Superior temporal gyrus (tissue), 1 donor: ENCODE measurements around the gene CDC42EP5.
"Not testable (repeated sequence)": the region's sequence is repeated elsewhere in the genome, so short reads cannot be mapped to it uniquely, and the experiment has no call there.

Source experiments
- DNase-seq: peaks from one replicate; pipeline ENCODE4 v3.0.0-alpha.2; 2016; ENCODE audit errors: extremely low spot score

CDC42EP5 gene

DNA sequence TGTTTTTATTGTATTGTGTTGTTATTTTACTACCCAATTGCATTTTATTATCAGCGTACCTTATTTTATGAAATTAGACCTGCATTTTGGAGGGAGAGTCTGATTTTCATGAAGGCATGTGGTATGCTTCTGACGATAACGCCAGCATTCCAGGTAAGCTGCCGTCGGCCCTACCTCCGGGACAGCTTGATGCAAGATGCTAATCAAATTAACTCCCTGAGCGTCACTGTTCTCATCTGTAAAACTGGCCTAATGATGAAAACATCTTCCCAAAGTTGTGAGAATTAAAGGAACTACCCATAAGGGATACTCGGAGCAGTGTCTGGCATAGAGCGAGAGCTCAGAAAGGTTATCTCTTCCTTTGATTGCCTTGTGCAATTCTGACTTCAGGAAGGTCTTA is 16.7 kb upstream of the CDC42EP5 start:
- no peak for DNase-seq

- DNase-seq: no peak
These were observed 16.2 kb upstream of the CDC42EP5 start for GRCh38 chr19:54489341-54489740.

GRCh38 chr19:54485851-54486250 is 12.8 kb upstream of the CDC42EP5 start:
- DNase-seq: no peak

DNA sequence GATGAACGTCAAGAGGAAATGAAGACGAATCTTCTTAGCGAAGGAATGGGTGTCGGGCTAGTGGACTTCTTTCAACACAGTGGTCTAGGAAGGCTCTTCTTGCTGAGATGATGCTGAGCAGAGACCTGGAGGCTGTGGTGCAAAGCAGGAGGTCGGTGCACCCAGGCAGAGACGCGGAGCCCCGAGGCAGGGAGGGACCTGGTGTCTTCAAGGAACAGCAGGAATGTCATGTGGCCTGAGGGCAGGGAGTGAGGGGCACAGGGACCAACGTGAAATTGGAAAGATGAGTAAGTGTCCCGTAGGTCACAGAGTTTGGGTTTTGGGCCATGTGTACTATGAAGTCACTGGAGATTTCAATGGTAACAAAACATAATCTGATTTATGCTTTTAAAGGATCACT is 11.4 kb upstream of the CDC42EP5 start:
- DNase-seq: no peak

DNA sequence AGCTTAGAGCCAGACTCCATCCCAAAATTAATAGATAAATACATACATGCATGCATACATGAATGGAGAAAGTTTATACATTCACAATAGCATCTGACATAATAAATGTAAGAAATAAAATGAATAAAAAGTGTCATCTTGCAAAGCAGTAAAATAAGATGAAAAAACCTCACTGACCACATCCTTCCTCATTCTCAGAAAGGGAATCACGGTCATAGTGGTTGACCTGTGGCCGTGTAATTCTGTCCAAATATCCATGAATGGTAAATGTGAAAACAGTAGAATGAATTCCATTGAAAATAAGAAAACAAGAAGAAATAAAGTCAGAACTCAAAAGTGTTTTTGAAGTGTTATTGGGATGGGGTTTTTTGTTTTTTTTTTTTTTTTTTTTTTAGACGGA is 9.8 kb upstream of the CDC42EP5 start:
- no peak for DNase-seq

DNA sequence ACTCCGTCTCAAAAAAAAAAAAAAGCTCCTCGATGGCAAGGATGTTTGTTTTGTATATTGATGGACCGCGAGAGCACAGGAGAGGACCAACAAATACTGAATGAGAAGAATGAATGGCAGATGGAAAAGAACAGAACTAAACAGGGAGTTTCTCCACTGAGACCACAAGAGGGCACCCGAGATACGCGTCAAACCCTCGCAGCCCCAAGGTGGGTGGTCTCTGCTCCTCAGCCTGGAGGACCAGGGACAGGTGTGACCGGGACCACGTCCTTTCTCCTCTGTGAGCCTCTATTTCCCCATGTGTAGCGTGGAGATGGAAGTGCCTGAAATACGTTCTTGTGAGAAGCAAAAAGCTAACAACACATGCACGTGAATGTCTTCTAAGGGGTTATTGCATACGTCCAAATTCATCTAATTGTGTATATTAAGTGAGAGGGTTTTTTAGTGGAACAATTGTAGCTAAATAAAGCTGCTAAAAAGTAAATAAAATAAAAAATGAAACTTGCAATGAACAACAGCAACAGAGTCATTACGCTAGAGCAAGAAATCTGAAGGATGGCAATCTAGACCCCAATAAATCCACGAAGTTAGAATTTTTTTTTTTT is 8.3 kb upstream of the CDC42EP5 start:
- peak; percentile 76 for DNase-seq

GRCh38 chr19:54480051-54480450 is 7.0 kb upstream of the CDC42EP5 start:
- no peak for DNase-seq

DNA sequence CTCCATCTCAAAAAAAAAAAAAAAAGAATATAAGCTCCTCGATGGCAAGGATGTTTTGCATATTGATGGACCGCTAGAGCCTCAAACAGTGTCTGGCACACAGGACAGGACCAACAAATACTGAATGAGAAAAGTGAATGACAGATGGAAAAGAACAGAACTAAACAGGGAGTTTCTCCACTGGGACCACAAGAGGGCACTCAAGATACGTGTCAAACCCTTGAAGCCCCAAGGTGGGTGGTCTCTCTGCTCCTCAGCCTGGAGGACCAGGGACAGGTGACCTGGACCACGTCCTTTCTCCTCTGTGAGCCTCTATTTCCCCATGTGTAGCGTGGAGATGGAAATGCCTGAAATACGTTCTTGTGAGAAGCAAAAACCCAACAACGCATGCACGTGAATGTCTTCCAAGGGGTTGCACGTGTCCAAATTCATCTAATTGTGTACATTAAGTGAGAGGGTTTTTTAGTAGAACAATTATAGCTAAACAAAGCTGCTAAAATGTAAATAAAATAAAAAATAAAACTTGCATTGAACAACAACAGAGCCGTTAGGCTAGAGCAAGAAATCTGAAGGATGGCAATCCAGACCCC is 5.7 kb upstream of the CDC42EP5 start:
- peak; percentile 52 for DNase-seq

DNA sequence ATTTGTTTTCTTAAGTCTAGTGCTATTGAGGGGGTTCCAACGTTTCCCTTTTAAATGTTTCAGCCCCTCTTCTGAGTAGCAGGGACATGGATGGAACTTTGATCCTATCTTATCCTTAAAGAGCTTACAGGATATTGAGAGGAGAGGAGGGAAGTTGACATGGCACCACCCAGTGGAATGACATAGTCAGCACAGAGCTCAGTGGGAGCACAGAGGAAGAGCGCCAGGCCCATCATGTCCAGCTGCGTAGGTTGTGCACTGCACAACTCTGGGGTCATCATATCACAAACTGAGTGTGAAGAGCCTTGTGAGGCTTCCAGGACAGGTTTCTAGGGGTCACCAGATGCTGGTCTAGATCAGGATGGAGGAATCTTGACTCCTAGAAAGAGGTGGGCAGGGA is 4.6 kb upstream of the CDC42EP5 start:
- no peak for DNase-seq

DNA sequence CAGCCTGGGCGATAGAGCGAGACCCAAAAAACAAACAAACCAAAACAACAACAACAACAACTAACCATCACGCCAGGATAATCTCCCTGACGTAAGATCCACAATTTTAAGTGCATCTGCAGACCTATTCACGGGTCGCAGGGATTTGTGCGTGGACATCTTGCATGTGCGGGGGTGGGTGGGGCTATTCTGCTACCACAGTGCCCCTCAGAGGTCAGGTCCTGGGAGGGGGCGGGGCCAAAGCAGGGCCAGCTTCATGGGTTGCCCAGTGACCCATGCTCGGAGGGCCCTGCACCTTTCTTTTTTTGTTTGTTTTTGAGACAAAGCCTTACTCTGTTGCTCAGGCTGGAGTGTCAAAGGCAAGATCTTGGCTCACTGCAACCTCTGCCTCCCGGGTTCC is 2.6 kb upstream of the CDC42EP5 start:
- no peak for DNase-seq

DNA sequence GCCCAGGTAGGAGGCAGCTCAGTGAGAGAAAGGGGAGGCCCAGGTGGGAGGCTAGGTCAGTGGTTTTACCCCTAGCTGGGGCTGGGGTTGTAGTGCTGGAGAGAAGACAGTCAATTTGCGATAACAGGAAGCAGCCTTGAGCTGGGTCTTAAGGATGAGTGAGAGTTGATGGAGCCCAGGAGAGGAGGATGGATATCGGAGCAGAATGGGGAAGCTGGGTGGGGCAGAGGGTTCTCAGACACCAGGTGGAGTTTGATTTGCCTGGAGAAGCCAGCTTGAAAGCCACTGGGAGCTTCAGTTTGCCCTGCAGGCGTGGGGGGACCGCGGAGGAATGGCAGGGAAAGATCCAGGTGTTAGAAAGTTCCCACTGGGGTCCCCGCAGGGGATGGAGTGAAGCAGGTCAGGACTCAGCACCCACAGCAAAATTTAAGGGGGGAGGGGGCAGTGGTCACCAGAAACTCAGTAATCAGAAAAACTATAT is 836 bp upstream of the CDC42EP5 start:
- DNase-seq: no peak

DNA sequence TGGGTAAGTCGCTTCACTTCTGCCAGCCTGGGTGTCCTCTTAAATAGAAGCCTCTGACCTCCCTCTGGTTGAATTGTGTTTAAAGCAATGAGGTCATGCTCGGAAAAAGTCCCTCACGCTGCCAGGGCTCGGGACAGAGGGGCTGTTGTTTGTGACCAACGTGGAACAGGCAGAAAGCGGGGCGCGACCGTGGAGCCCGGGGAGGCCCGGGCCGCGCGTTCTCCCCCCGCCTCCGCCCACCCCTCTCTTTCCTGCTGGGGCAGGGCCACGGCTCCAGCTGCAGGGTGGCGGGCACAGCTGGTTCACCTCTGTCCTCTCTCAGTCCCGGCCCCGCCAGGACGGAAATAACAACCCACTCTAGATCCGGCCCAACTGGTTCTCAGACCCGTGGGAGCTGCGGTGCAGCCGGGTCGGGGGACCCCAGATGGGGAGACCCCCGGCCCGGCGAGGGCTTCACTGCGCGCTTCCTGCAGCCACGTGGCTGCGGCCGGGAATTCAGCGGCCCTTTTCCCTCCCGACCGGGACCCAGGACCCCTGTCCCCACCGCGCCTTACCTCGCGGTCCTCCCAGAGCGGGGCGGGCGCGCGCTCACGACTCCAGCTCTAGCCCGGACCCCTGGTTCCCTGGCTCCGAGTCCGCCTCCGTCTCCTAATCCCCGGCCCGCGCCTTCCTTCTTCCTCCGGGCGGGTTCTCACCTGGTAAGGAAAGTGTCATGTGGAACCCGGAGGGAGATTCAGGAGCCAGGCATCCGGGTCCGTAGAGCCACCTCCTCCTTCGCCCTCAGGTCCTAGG is 1.9 kb downstream of the CDC42EP5 start:
- peak; percentile 49 for DNase-seq

DNA sequence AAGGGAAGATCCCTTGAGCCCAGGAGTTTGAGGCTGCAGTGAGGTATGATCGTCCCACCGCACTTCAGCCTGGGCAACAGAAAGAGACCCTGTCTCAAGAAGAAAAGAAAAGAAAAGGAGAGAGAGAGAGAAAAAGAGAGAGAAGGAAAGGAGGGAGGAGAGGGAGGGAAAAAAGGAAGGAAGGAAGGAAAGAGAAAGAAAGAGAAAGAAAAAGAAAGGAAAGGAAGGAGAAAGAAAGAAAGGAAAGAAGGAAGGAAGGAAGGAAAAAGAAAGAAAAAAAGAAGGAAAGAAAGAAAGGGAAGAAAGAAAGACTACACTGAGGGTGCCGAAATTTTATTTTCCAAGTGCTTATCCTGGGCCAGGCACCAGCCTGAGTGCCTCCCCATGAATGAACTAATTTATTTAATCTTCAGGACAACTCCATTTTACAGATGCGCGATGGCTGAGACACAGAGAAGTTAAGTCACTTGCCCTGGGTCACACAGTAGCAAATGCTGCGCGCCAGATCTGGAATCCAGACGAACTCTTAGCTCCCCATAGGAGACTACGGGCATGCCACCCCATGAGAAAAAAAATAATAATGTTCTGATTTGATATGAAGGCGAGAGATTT is 2.7 kb downstream of the CDC42EP5 start:
- DNase-seq: no peak

- no peak for DNase-seq
These were observed 3.6 kb downstream of the CDC42EP5 start for GRCh38 chr19:54469496-54469934.

DNA sequence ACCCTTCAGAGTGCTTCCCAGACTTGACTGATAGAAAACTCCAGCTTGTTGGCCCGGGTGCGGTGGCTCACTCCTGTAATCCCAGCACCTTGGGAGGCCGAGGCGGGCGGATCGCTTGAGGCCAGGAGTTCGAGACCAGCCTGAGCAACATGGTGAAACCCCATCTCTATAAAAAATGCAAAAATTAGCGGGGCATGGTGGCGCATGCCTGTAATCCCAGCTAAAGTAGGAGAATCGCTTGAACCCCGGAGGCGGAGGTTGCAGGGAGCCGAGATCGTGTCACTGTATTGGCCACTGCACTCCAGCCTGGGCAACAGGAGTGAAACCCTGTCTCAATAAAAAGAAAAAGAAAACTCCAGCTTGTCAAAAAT is 7.0 kb downstream of the CDC42EP5 start:
- not testable (repeated sequence) for DNase-seq

DNA sequence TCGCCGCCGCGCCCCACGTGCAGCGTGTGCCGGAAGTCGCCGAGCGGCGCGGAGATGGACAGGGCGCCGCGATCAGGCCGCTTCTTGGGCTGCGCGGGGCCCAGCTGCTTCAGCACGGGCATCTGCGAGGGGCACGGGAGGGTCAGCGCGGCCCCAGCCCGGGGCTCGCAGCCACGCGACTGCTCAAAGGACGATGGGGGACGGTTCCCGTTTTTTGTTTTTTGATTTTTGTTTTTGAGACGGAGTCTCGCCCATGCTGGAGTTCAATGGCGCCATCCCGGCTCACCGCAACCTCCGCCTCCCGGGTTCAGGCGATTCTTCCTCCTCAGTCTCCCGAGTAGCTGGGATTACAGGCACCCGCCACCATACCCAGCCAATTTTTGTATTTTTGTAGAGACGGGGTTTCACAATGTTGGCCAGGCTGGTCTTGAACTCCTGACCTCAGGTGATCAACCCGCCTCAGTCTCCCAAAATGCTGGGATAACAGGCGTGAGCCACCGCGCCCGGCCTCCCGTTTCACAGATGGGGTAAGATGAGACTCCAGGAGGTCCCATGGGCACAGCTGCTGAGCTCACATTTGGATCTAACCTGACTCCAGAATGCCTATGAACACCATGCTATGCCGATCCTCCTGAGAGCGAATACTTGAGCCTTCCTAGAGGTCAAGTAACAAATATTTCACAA is 7.5 kb downstream of the CDC42EP5 start:
- no peak for DNase-seq

- peak; percentile 79 for DNase-seq
These were observed 8.3 kb downstream of the CDC42EP5 start for GRCh38 chr19:54464630-54465425.

GRCh38 chr19:54464044-54464629 is 9.0 kb downstream of the CDC42EP5 start:
- DNase-seq: peak; percentile 84

GRCh38 chr19:54463531-54464043 is 9.5 kb downstream of the CDC42EP5 start, which contains the start of gene LENG9:
LENG9 (minus strand) TSS chr19:54463778; CDS start chr19:54463526, 252 bp downstream.
- DNase-seq: peak; percentile 96
